Hematopoietic multipotent progenitor cell treated with erythropoietin and hydrocortisone succinate and interleukin-3 and kit ligand, for 6 days (in vitro differentiated cells): ENCODE results near the gene MYL12B.
"Not testable (repeated sequence)": the region's sequence is repeated elsewhere in the genome, so short reads cannot be mapped to it uniquely, and the experiment has no call there.

Source experiments
- DNase-seq: peaks from one replicate; pipeline ENCODE4 v3.0.0-alpha.2; 2015

MYL12B gene

DNA sequence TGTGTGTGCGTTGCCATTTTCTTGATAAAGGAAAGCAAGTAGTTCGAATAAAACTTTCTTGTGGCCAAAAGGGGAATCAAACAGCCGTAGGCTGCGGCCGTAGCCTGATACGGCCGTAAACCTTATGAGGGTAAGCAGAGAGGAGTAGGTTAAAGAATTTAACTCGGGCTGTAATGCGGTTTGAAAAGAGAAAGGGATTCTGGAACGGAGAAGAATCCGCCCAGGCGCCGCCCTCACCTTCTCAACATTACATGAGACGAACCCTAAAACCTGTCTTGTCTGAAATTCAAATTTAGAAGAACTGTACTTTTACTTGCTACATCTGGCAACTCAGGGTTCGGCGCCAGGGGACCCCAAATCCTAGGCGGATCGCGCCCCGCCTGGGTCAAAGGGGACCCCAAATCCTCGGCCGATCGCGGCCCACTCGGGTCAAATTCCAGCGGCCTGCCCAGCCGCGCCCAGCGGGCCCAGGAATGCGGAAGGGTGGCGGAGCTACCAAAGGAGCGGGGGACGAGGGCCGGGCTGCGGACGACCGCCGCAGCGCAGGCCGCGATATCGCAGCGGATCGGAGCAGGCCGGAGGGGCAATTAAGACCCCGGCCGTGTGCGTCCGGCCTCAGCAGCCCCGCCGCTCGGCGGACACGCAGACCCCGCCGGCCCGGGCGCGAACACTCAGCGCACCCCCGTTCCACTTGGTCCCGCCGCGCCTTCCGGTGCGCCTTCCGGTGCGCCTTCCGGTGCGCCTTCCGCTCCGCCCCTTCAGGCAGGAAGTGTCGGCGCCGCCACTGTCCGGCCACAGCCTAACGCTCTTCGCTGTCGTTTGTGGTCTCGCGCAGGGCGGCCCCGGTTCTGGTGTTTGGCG is at the start of gene MYL12B:
MYL12B (plus strand) TSS at position 761 of the 861 bp plus-strand sequence. CDS start 10,766 bp downstream, outside the sequence.
- DNase-seq, result peak; percentile 92

DNA sequence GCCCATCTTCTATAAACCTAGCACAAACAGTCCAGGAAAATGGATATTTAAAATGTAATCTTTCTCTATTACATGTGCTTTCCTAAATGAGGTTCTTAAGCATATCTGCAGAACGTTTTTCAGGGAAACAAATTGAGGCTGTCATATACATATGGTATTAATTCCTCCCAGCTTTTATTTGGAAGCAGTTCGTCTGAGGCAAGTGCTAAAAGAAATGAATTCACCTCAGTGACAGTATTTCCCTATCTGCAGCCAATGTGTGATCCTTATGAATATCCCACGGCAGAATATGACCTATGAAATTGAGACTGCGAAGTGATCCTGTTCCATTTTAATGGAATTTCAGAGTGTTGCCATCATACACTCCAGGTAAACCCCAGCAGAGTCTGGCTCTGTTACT is 49.3 kb upstream of the MYL12B start:
- DNase-seq, result no peak

- peak; percentile 80 for DNase-seq
Observed at GRCh38 chr18:3213300-3214059, 48.5 kb upstream of the MYL12B start.

GRCh38 chr18:3214855-3215637 is 46.9 kb upstream of the MYL12B start:
- DNase-seq, result no peak

- DNase-seq, result no peak
Observed at GRCh38 chr18:3216987-3217386, 44.9 kb upstream of the MYL12B start.

DNA sequence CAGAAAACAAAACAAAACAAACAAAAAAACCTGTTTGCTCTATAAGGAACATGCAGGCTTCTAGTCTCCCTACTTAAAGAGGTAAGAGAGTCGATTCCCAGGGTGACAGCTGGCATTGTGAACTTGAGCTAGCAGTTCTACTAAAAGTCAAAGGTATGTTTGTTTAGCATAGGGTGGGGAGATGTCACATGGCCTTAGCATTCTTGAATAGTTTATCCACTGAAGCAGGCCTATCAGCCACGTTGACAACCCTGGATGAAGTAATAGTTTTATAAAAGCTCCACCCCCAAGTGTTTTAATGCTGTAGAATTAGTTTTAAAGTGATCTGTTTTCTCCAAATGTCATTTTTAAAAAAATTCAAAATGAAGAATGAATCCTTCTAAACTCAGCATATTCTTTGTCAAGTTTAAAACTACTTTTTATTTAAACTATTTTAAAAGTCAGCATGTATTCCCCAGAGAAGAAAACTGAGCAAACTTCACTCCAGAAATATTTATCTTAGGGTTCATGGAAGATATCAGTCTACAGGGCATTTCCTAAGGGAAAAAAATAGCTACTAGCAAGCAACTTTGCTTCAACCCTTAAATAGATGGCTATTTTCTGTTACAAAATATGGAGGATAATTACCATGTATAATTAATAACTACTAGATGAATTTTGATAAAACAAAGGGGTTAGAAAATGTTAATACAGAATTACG is 43.8 kb upstream of the MYL12B start:
- DNase-seq, result peak; percentile 19

DNA sequence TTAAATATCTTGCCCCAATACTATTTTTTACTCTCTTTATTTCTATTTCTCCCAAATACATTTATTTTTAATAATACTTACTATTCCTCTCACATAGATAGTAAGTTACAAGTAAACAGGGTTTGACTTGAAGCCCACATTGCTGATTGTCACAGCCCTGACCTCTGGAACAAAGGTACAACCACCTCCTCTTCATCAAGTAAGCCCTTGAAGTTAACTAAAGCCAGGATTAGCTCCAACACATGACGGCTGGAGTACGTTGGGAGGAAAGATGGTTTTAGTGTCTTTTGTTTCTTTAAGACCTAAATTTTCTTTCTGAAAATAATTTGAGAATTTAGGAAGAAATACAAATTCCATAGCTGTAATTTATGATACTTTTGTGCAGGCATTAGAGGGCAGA is 43.1 kb upstream of the MYL12B start:
- DNase-seq, result no peak

DNA sequence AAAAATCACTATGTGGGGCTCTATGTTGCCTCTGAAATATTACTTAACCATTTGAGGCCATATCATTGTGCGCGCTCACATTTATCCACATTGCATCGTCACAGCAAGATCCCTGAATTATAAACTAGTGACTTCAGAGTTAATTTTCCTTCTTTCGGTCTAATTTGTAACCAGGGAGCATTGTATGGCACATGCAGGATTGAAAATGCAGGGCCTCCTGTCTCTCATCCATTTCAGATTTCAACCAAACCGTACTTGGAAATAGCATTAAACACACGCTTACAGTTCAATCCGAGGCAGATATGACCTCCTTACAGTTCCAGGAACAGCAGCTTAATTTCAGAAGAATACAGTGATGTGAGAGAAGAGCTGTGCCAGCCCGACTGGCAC is 42.7 kb upstream of the MYL12B start:
- DNase-seq, result no peak

GRCh38 chr18:3219631-3220335 is 42.1 kb upstream of the MYL12B start, which contains the start of gene MYOM1:
Gene MYOM1, minus strand, starts transcription at chr18:3219968. Its CDS starts 4,745 bp downstream, at chr18:3215223.
- no peak for DNase-seq

- DNase-seq, result not testable (repeated sequence)
Observed at GRCh38 chr18:3220868-3221267, 41.1 kb upstream of the MYL12B start.

DNA sequence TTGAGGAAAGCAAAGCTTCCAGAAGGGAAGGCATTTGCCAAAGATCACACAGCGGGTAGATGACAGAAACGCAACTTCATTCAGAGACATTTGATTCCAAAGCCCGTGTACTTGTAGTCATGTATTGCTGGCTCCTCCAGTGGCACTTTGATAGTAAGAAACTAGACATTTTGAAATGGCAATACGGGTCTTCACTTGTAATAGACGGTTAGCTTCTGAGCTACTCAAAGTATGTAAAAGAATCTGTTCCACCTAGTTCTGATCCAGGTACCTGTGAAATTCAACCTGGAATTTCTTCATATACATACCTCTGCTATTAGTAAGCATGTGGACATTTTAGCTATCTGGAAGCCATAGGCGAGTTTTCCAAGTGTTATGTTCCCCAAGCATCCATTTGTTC is 40.4 kb upstream of the MYL12B start:
- DNase-seq, result no peak

DNA sequence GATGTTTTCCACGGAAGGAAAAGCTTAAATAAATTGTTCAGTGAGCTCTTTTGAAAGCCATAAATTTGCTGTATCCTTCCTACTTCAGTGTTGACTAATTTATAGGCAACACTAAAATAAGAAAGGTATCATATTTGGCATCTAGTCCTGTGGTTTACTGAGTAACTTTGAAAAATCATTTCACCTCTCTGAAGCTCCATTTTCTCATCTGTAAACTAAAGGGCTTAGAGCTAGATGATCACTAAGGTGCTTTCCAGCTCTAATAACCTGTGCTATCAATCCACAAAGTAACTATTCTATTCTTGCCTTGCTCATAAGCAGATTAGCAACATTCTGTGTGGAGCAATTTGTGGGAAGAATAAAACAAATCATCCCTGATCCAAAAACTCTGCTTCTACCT is 38.6 kb upstream of the MYL12B start:
- no peak for DNase-seq

DNA sequence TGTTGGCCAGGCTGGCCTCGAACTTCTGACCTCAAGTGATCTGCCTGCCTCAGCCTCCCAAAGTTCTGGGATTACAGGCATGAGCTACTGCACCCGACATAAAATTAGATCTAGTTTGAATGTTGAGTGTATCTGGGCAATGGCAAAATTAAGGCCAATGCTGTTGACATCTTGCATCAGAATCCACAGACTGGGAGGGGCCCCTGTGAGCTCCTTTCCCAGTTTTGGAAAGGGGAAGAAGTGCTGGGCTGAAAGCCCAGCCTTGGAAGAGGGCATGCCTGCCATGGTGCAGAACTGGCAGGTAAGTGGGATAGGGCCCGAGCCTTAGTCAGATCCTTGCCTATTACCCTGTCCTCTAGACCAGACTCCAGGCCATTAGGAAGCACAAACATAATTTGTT is 37.7 kb upstream of the MYL12B start:
- no peak for DNase-seq

DNA sequence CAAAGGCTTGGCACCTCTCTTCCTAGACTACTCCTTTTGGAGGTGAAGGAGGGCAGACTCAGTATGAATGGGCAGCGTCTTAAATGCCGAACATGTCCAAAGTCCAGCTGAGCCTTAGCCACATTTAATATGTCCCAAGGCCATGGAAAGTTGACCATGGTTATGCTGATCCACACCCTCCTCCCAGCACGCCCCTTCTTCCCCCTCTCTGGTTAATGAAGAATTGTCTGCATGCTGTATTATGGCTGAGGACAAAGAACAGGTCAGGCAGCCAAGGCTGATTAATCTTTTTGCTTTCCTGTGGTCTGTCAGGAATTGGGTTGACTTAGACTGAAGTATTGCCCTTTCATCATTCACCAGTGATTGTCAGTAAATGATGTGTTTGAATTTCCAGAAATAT is 36.3 kb upstream of the MYL12B start:
- DNase-seq, result no peak

GRCh38 chr18:3226048-3226447 is 35.9 kb upstream of the MYL12B start:
- DNase-seq, result no peak

- no peak for DNase-seq
Observed at GRCh38 chr18:3230401-3231334, 31.3 kb upstream of the MYL12B start.

DNA sequence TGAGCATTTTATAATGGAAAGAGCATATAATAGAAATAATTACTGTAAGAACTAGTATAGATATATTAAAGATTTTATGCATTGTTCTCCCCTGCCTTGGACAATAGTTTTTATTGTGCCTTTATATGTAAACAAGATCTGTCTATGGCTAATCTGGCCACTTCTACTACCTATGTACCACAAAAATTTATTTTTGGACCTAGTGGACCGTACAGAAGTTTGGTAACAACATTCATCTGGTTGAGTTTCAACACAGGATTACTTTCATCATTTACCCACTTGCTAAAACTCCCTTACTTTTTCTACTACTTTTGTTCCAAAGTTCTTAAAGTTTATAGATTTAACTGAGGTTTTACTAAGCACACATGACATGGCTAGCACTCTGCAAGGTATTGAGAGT is 28.9 kb upstream of the MYL12B start:
- no peak for DNase-seq

DNA sequence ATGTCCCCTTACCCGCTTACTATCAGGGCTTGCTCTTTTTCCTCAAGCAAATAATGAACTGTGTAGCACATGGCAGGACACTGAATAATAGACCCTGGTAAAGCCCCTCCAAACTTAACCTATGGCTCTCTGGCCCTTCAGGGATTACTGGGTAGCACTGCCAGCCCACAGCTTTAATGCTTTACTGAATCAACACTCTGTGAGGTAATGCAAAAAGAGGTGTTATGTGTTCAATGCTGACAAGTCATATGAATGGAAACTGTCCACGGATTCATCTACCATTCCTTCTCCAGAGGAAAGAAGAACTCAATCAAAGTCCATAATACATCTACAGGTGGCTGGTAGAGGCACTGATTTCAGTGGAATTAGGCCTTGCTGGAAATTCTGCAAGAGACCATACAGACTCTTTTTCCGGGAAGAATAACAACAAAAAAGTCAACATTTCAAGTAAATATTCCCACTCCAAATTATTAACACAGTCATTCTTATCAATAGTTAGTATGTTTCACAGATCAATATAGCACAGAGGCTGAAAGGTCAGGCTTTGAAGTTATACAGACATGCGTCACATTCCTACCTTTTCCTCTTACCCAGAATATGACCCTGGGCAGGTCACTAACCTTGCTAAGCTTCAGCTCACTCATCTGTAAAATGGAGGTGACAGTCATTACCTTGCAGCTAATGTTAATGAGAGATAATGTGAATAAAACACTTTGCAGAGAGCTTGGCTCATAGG is 28.3 kb upstream of the MYL12B start:
- no peak for DNase-seq

DNA sequence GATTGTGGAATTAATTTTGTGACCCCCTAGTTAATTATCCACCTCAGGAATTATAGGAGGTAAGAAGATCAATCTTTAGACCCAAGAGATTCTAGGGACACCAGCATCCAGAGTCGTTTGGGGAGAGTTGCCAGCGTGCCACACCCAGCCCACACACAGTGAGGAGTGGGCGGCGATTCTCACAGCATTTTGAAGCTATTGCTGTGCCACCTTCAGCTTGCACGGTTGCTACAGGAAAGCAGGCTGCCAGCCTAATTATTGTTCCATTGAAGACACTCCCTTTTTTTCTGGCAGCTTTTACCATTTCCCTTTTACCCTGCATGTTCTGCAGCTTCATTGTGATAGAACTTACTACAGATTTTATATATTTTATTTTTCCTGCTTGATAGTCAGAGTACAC is 27.5 kb upstream of the MYL12B start:
- no peak for DNase-seq

GRCh38 chr18:3235846-3236245 is 26.1 kb upstream of the MYL12B start:
- DNase-seq, result no peak
